KBM-7 (cell line): ENCODE results near the gene PLAA.

Experiments
- DNase-seq: peaks from one replicate; pipeline ENCODE4 v3.0.0-alpha.2; 2015
- in situ Hi-C: fragments of 300-500 bp; cut with MboI; formaldehyde crosslinking; loops from 2 replicates; pipeline ENCODE4 v1.14.3; 2020; ENCODE audit warnings: low sequenced_read_pairs, low pct_unique_long_range_greater_than_20kb, mixed read lengths

PLAA gene

GRCh38 chr9:26856413-26857032 is 90.5 kb downstream of the PLAA start:
- DNase-seq = peak; percentile 82
- in situ Hi-C loops = no loop called here
